A673 (cell line): ENCODE measurements around the gene PACS1. TPM values are rescaled to one million over a fixed set of nuclear protein-coding genes. Genes with fewer than 3 reads are reported as not detected.
A peak's percentile ranks its signal among the peaks of the same experiment; 100 is the strongest.

Source experiments
- BruUV-seq: library from RNA; stranded (reverse); fragments of 400-500 nt; replicated peaks from 2 replicates; lab custom pipeline; 2021; lab: Mats Ljungman, UMichigan
- CTCF ChIA-PET: fragments of 300-600 bp; sonication (Branson Sonifier 250); formaldehyde crosslinking; loops from one replicate; lab custom pipeline; 2022; ENCODE audit warnings: antibody characterized with exemption; lab: Charles Lee
- POLR2A ChIA-PET: fragments of 300-600 bp; sonication (Branson Sonifier 250); formaldehyde crosslinking; loops from one replicate; lab custom pipeline; 2022; ENCODE audit warnings: antibody characterized with exemption; ENCODE audit not compliant: low non-redundant PET; lab: Charles Lee
- DNase-seq: peaks from one replicate; pipeline ENCODE4 v3.0.0-alpha.2; 2015; ENCODE audit warnings: low spot score
- H3K27ac ChIP-seq: fragments of 200-600 bp; sonication (generic); 2 replicates; pipeline ENCODE4 v1.5.1; 2016; ENCODE audit warnings: mixed run types, low read depth, mild to moderate bottlenecking, mixed read lengths, antibody characterized with exemption, low read length; ENCODE audit not compliant: poor library complexity, severe bottlenecking
- H3K27me3 ChIP-seq: fragments of 200-600 bp; sonication (generic); replicated peaks from 2 replicates; pipeline ENCODE4 v1.6.1; 2017; ENCODE audit warnings: mixed run types, low read depth, mild to moderate bottlenecking, mixed read lengths, antibody characterized with exemption, low read length; ENCODE audit not compliant: insufficient read depth, poor library complexity
- H3K36me3 ChIP-seq: fragments of 200-600 bp; sonication (generic); 2 replicates; pipeline ENCODE4 v1.6.1; 2016; ENCODE audit warnings: mixed run types, mild to moderate bottlenecking, mixed read lengths, antibody characterized with exemption, low read length; ENCODE audit not compliant: insufficient read depth, poor library complexity, severe bottlenecking
- H3K4me1 ChIP-seq: fragments of 200-600 bp; sonication (generic); 2 replicates; pipeline ENCODE4 v1.6.1; 2017; ENCODE audit warnings: mixed run types, mild to moderate bottlenecking, mixed read lengths, antibody characterized with exemption, low read length; ENCODE audit not compliant: insufficient read depth, poor library complexity, severe bottlenecking
- H3K4me3 ChIP-seq: fragments of 200-600 bp; sonication (generic); 2 replicates; pipeline ENCODE4 v1.5.1; 2016; ENCODE audit warnings: low read depth, mixed run types, mild to moderate bottlenecking, mixed read lengths, low read length; ENCODE audit not compliant: poor library complexity, severe bottlenecking
- H3K9me3 ChIP-seq: fragments of 200-600 bp; sonication (generic); 2 replicates; pipeline ENCODE4 v1.6.1; 2016; ENCODE audit warnings: mixed run types, low read depth, mild to moderate bottlenecking, mixed read lengths, antibody characterized with exemption, low read length; ENCODE audit not compliant: poor library complexity, severe bottlenecking
- CTCF ChIP-seq: fragments of 300-800, 200-600 bp; sonication (generic); conservative IDR thresholded peaks from 2 replicates; pipeline ENCODE4 v1.5.1; 2017; ENCODE audit warnings: low read depth, mild to moderate bottlenecking, antibody characterized with exemption, low read length, moderate library complexity, mixed read lengths
- EZH2 ChIP-seq: fragments of 200-600 bp; sonication (generic); IDR thresholded peaks from 2 replicates; pipeline ENCODE4 v1.6.1; 2017; ENCODE audit warnings: borderline replicate concordance, low read depth, mild to moderate bottlenecking, mixed read lengths, antibody characterized with exemption, low read length; ENCODE audit not compliant: poor library complexity, severe bottlenecking
- intact Hi-C: fragments of 100-400 bp; cut with micrococcal nuclease; formaldehyde crosslinking; loops from one replicate; pipeline ENCODE4 v1.10.0; 2022; ENCODE audit not compliant: unreplicated experiment
- total RNA-seq: library from RNA; stranded (reverse); gene quantifications from 2 replicates; pipeline ENCODE4 v1.2.3, GENCODE V29; 2021

PACS1 gene
- total RNA-seq, 1 experiment from 2014 or later, result 75.7 TPM

GRCh38 chr11:66070604-66071380 lies 720 bp downstream of the PACS1 start:
- Histone ChIP-seq H3K27me3 (no peaks in the 10 kb centered on the region), H3K27ac (peak overlapping the region; percentile 79), H3K36me3 (peaks cover 40% of the 10 kb centered on the region), H3K4me1 (peaks cover 34% of the 10 kb centered on the region), H3K4me3 (peak overlapping the region; percentile 84), H3K9me3 (no peaks in the 10 kb centered on the region)
- POLR2A ChIA-PET, result no interaction called here
- TF ChIP-seq EZH2 (no peak), CTCF (no peak)
- CTCF ChIA-PET, result interaction anchor here (0.5 to 1.1 kb wide), 3 partner anchors 63 to 183 kb away, joined by 3 to 4 read pairs (median 4); partner anchors contain the start of gene FIBP
- intact Hi-C loops, result loop anchor here (5.0 kb wide), 1 partner anchor 47 kb away; no protein-coding TSS in a partner anchor
- peak; percentile 35 for DNase-seq
- no TSS peak for BruUV-seq

- CTCF ChIA-PET, result interaction anchor here (1.1 kb wide), 2 partner anchors 62 to 64 kb away, joined by 3 to 4 read pairs; no protein-coding TSS in a partner anchor
- H3K36me3 ChIP-seq, result peaks cover 34% of the 10 kb centered on the region
- POLR2A ChIA-PET, result no interaction called here
- peak; percentile 32 for DNase-seq
- TF ChIP-seq EZH2 (no peak), CTCF (no peak)
- intact Hi-C loops, result loop anchor here (5.0 kb wide), 1 partner anchor 46 kb away; no protein-coding TSS in a partner anchor
- no TSS peak for BruUV-seq
- peak overlapping the region; percentile 84 for H3K4me3 ChIP-seq
- H3K9me3 ChIP-seq, result no peaks in the 10 kb centered on the region
- H3K27me3 ChIP-seq, result no peaks in the 10 kb centered on the region
- H3K27ac ChIP-seq, result peak overlapping the region; percentile 79
- H3K4me1 ChIP-seq, result peaks cover 34% of the 10 kb centered on the region
Measured at GRCh38 chr11:66071381-66071801, 1.3 kb downstream of the PACS1 start.

DNA sequence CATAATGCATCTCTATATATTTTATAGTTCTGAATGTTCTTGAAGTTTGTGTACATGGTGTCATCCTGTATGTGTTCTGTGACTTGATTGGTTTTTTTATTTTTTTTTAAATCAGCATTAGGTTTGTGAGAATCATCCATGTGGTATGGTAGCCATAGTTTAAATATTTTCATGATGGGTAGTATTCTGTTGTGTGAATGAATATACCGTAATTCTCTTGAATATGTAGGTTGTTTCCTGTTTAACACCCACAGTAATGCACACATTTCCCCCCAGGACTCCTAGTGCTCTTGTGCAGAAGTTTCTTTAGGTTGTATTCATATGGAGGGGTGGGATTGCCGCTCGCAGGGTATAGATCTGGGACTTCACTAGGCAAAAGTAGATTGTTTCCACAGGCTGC lies 2.0 kb downstream of the PACS1 start:
- CTCF ChIA-PET, result interaction anchor here (0.6 kb wide), 1 partner anchor 361 kb away, joined by 7 read pairs; no protein-coding TSS in a partner anchor
- H3K27ac ChIP-seq, result no peak overlapping the region
- intact Hi-C loops, result loop anchor here (5.0 kb wide), 1 partner anchor 45 kb away; no protein-coding TSS in a partner anchor
- BruUV-seq, result no TSS peak
- no peaks in the 10 kb centered on the region for H3K27me3 ChIP-seq
- peaks cover 34% of the 10 kb centered on the region for H3K4me1 ChIP-seq
- H3K36me3 ChIP-seq, result peaks cover 27% of the 10 kb centered on the region
- H3K4me3 ChIP-seq, result peak overlapping the region; percentile 84
- TF ChIP-seq CTCF (no peak), EZH2 (no peak)
- DNase-seq, result no peak
- H3K9me3 ChIP-seq, result no peaks in the 10 kb centered on the region
- POLR2A ChIA-PET, result no interaction called here
